ENCODE results near the gene LDLR. TPM values are rescaled to one million over a fixed set of nuclear protein-coding genes. Genes with fewer than 3 reads are reported as not detected.
A peak's percentile ranks its signal among the peaks of the same experiment; 100 is the strongest.
"Not testable (repeated sequence)": the region's sequence is repeated elsewhere in the genome, so short reads cannot be mapped to it uniquely, and the experiment has no call there.

LDLR gene
- total RNA-seq, 4 donors from 2014 or later = 1.2 to 6.0 (median 3.9) TPM

DNA sequence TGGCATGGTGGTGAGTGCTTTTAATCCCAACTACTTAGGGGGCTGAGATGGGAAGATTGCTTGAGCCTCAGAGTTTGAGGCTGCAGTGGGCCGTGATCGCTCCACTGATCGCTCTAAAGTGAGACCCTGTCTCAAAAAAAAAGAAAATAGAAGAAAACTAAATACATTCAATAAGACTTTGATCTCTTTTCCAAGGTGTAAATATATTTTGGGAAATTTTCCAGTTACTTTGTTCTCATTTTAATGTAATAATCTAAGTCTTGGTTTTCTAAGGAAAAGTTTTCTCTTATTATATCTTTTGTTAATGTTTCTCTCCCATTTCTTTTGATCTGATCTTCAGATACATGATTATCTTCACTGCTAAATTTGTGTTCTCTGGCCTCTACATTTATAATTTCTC is 9.6 kb downstream of the LDLR start:
- in situ Hi-C loops (cut with MboI; ENCODE audit: low sequenced_read_pairs in 4 of 4) = no loop called here

DNA sequence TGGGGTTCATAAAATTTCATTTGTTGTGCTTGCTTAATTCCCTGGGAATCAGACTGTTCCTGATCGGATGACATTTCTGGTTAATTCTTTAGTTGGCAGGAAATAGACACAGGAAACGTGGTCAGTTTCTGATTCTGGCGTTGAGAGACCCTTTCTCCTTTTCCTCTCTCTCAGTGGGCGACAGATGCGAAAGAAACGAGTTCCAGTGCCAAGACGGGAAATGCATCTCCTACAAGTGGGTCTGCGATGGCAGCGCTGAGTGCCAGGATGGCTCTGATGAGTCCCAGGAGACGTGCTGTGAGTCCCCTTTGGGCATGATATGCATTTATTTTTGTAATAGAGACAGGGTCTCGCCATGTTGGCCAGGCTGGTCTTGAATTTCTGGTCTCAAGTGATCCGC is 10.8 kb downstream of the LDLR start:
- in situ Hi-C loops (cut with MboI; ENCODE audit: low sequenced_read_pairs in 4 of 4) = no loop called here
- Histone ChIP-seq H3K36me3 (peaks cover 0 to 4% of the 10 kb centered on the region in 2 donors), H3K9me3 (no peaks in the 10 kb centered on the region), H3K4me3 (no peak overlapping the region), H3K27ac (peak overlapping the region in 3 of 4 donors; percentile 3 to 41 (median 40)), H3K27me3 (peaks cover 0 to 3% (median 0%) of the 10 kb centered on the region in 3 donors), H3K4me1 (peaks cover 0 to 6% of the 10 kb centered on the region in 2 donors)
- DNase-seq (no peak), ATAC-seq (no peak)
- intact Hi-C loops (cut with DNase I; ENCODE audit: low total_unique reads) = no loop called here
- TF ChIP-seq, protein P1, sequence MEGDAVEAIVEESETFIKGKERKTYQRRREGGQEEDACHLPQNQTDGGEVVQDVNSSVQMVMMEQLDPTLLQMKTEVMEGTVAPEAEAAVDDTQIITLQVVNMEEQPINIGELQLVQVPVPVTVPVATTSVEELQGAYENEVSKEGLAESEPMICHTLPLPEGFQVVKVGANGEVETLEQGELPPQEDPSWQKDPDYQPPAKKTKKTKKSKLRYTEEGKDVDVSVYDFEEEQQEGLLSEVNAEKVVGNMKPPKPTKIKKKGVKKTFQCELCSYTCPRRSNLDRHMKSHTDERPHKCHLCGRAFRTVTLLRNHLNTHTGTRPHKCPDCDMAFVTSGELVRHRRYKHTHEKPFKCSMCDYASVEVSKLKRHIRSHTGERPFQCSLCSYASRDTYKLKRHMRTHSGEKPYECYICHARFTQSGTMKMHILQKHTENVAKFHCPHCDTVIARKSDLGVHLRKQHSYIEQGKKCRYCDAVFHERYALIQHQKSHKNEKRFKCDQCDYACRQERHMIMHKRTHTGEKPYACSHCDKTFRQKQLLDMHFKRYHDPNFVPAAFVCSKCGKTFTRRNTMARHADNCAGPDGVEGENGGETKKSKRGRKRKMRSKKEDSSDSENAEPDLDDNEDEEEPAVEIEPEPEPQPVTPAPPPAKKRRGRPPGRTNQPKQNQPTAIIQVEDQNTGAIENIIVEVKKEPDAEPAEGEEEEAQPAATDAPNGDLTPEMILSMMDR (IDR thresholded peaks at IDR 0.05 in 4 of 5, conservative IDR thresholded peaks at IDR 0.05 in 1 of 5) = no peak
- no peak for TF ChIP-seq POLR2A (IDR thresholded peaks at IDR 0.05)

More for the DNA sequence above, 9.6 kb downstream of the LDLR start:
- Histone ChIP-seq H3K27ac (no peak overlapping the region), H3K4me1 (peaks cover 0 to 11% of the 10 kb centered on the region in 2 donors), H3K36me3 (no peaks in the 10 kb centered on the region), H3K4me3 (no peak overlapping the region), H3K9me3 (no peaks in the 10 kb centered on the region), H3K27me3 (peaks cover under 1 to 4% (median 3%) of the 10 kb centered on the region in 3 donors)
- DNase-seq (no peak), ATAC-seq (no peak)
- intact Hi-C loops (cut with DNase I; ENCODE audit: low total_unique reads) = no loop called here
- no peak for TF ChIP-seq POLR2A (IDR thresholded peaks at IDR 0.05)
- TF ChIP-seq, protein P1 (IDR thresholded peaks at IDR 0.05 in 4 of 5, conservative IDR thresholded peaks at IDR 0.05 in 1 of 5) = no peak

DNA sequence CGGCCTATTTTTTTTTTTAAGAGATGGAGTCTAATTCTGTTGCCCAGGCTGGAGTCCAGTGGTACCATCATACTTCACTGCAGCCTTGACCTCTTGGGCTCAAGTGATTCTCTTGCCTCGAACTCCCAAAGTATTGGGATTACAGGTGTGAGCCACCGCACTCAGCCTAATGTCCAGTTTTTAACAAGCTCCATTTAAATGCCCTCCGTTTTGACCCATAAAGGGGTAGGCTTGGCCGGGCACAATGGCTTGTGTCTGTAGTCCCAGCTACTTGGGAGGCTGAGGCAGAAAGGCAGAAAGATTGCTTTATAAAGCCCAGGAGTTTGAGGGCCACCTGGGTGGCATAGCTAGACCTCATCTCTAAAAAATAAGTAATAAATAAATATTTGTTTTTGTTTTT is 11.8 kb downstream of the LDLR start:
- TF ChIP-seq POLR2A (IDR thresholded peaks at IDR 0.05) = no peak
- H3K9me3 ChIP-seq = no peaks in the 10 kb centered on the region
- intact Hi-C loops (cut with DNase I; ENCODE audit: low total_unique reads) (no loop called here), in situ Hi-C loops (cut with MboI; ENCODE audit: low sequenced_read_pairs in 4 of 4) (no loop called here)
- peaks cover 0 to 4% of the 10 kb centered on the region in 2 donors for H3K36me3 ChIP-seq
- no peak overlapping the region for H3K27ac ChIP-seq
- ATAC-seq = no peak
- H3K4me1 ChIP-seq = no peaks in the 10 kb centered on the region
- DNase-seq = no peak
- no peaks in the 10 kb centered on the region for H3K27me3 ChIP-seq
- H3K4me3 ChIP-seq = no peak overlapping the region

DNA sequence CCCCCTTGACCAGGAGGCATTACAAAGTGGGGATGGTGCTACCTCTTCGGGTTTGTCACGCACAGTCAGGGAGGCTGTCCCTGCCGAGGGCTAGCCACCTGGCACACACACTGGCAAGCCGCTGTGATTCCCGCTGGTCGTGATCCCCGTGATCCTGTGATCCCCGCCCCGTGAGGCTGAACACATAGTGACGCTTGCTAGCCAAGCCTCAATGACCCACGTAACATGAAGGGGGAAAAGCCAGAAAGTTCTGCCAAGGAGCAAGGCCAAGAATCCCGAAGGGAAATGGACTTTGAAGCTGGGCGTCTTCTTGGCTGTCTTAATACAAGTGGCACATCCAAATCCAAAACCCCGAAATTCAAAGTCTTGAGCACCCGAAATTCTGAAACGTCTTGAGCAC is 13.7 kb downstream of the LDLR start:
- no peak overlapping the region for H3K4me3 ChIP-seq
- no peaks in the 10 kb centered on the region for H3K27me3 ChIP-seq
- no peaks in the 10 kb centered on the region for H3K4me1 ChIP-seq
- DNase-seq = peak in 1 of 2 donors; percentile 20
- in situ Hi-C loops (cut with MboI; ENCODE audit: low sequenced_read_pairs in 4 of 4) = no loop called here
- TF ChIP-seq, protein P1 (IDR thresholded peaks at IDR 0.05 in 4 of 5, conservative IDR thresholded peaks at IDR 0.05 in 1 of 5) = no peak
- no peak for TF ChIP-seq POLR2A (IDR thresholded peaks at IDR 0.05)
- no peaks in the 10 kb centered on the region for H3K9me3 ChIP-seq
- no peak for ATAC-seq
- no peak overlapping the region for H3K27ac ChIP-seq
- intact Hi-C loops (cut with DNase I; ENCODE audit: low total_unique reads) = no loop called here
- H3K36me3 ChIP-seq = peaks cover 0 to 10% of the 10 kb centered on the region in 2 donors

DNA sequence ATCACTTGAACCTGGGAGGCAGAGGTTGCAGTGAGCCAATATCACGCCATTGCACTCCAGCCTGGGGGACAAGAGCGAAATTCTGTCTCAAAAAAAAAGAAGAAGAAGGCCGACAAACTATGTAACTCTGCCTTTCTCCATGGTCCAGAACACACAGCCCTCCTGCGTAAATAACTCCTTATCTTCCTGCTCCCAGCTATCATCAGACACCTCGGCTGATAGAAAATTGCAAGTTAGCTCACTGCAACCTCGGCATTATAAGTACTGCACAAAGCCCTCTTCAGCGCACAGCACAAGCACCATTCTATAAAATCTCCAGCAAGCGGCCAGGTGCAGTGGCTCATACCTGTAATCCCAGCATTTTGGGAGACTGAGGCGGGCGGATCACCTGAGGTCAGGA is 14.4 kb downstream of the LDLR start:
- ATAC-seq; in situ Hi-C loops (cut with MboI; ENCODE audit: low sequenced_read_pairs in 4 of 4); H3K4me1 ChIP-seq; H3K27me3 ChIP-seq; H3K27ac ChIP-seq; intact Hi-C loops (cut with DNase I; ENCODE audit: low total_unique reads); H3K9me3 ChIP-seq; H3K36me3 ChIP-seq; H3K4me3 ChIP-seq; DNase-seq: not testable (repeated sequence)

DNA sequence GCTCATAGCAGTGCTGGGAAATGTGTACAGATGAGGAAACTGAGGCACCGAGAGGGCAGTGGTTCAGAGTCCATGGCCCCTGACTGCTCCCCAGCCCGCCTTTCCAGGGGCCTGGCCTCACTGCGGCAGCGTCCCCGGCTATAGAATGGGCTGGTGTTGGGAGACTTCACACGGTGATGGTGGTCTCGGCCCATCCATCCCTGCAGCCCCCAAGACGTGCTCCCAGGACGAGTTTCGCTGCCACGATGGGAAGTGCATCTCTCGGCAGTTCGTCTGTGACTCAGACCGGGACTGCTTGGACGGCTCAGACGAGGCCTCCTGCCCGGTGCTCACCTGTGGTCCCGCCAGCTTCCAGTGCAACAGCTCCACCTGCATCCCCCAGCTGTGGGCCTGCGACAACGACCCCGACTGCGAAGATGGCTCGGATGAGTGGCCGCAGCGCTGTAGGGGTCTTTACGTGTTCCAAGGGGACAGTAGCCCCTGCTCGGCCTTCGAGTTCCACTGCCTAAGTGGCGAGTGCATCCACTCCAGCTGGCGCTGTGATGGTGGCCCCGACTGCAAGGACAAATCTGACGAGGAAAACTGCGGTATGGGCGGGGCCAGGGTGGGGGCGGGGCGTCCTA is 15.9 kb downstream of the LDLR start:
- ATAC-seq = no peak
- in situ Hi-C loops (cut with MboI; ENCODE audit: low sequenced_read_pairs in 4 of 4) = no loop called here
- Histone ChIP-seq H3K9me3 (no peaks in the 10 kb centered on the region), H3K27me3 (no peaks in the 10 kb centered on the region), H3K27ac (no peak overlapping the region), H3K36me3 (peaks cover 0 to 10% of the 10 kb centered on the region in 2 donors), H3K4me3 (no peak overlapping the region), H3K4me1 (no peaks in the 10 kb centered on the region)
- no peak for TF ChIP-seq POLR2A (IDR thresholded peaks at IDR 0.05)
- TF ChIP-seq, protein P1 (IDR thresholded peaks at IDR 0.05 in 4 of 5, conservative IDR thresholded peaks at IDR 0.05 in 1 of 5) = no peak
- intact Hi-C loops (cut with DNase I; ENCODE audit: low total_unique reads) = no loop called here
- no peak for DNase-seq

All from gastrocnemius medialis (tissue), 4 donors.